SK-N-SH (cell line): ENCODE results near the gene TMEM168. TPM values are rescaled to one million over a fixed set of nuclear protein-coding genes. Genes with fewer than 3 reads are reported as not detected.

ENCODE experiments used
- CTCF ChIA-PET: fragments of 300-600, 350-600 bp; formaldehyde crosslinking; extraction: SDS; loops from one replicate; lab custom pipeline; 2021; lab: Yijun Ruan, JAX
- POLR2A ChIA-PET: fragments of 350-600 bp; sonication (Branson Sonifier 250); formaldehyde crosslinking; extraction: SDS; loops from one replicate; lab custom pipeline; 2020; ENCODE audit warnings: antibody characterized with exemption, inconsistent platforms; lab: Yijun Ruan, JAX
- DNase-seq: peaks from one replicate; pipeline ENCODE4 v3.0.0; 2012
- H2AFZ ChIP-seq: fragments of 200-600 bp; sonication (generic); 2 replicates; pipeline ENCODE4 v1.8.1; 2016; ENCODE audit warnings: antibody characterized with exemption, mild to moderate bottlenecking, low read depth
- H3F3A ChIP-seq: fragments of 200-600 bp; sonication (generic); replicated peaks from 2 replicates; pipeline ENCODE3; 2016; ENCODE audit warnings: antibody characterized with exemption, mild to moderate bottlenecking; ENCODE audit not compliant: insufficient read depth
- H3K27ac ChIP-seq, 2 experiments: fragments of 200-500 bp in 1 of 2; fragments of 200-600 bp in 1 of 2; sonication (Bioruptor generic) in 1 of 2; sonication (generic), shearing (Covaris generic) in 1 of 2; 2 replicates each; pipeline versions ENCODE4 v1.5.1 to v1.6.1; 2014 to 2016; ENCODE audit warnings: low read depth in 2 of 2, inconsistent platforms in 1 of 2, low read length in 1 of 2, mild to moderate bottlenecking in 1 of 2, mixed read lengths in 1 of 2
- H3K27me3 ChIP-seq: fragments of 200-600 bp; sonication (generic), shearing (Covaris generic); 2 replicates; pipeline ENCODE4 v1.6.1; 2016; ENCODE audit warnings: mixed run types; ENCODE audit not compliant: insufficient read depth
- H3K36me3 ChIP-seq, 2 experiments: fragments of 200-500 bp in 1 of 2; fragments of 200-600 bp in 1 of 2; sonication (Bioruptor generic) in 1 of 2; sonication (generic) in 1 of 2; replicated peaks in 1 of 2; 2 replicates each; pipeline versions ENCODE3 to v1.5.1; 2014 to 2016; ENCODE audit warnings: low read length in 1 of 2, mild to moderate bottlenecking in 1 of 2; ENCODE audit not compliant: insufficient read depth in 2 of 2, control insufficient read depth in 1 of 2
- H3K4me1 ChIP-seq, 2 experiments: fragments of 200-500 bp in 1 of 2; fragments of 200-600 bp in 1 of 2; sonication (Bioruptor generic) in 1 of 2; sonication (generic), shearing (Covaris generic) in 1 of 2; 2 replicates each; pipeline versions ENCODE4 v1.5.1 to v1.6.1; 2014 to 2016; ENCODE audit warnings: low read depth in 1 of 2, low read length in 1 of 2, mixed run types in 1 of 2; ENCODE audit not compliant: insufficient read depth in 2 of 2, control insufficient read depth in 1 of 2
- H3K4me2 ChIP-seq: fragments of 200-600 bp; sonication (generic), shearing (Covaris generic); 2 replicates; pipeline ENCODE4 v1.6.1; 2017; ENCODE audit warnings: mixed run types
- H3K4me3 ChIP-seq, 2 experiments: fragments of 200-500 bp in 1 of 2; fragments of 200-600 bp in 1 of 2; sonication (Bioruptor generic) in 1 of 2; sonication (generic), shearing (Covaris generic) in 1 of 2; 2 replicates each; pipeline versions ENCODE4 v1.5.1 to v1.8.1; 2014 to 2016; ENCODE audit warnings: low read depth in 2 of 2, inconsistent platforms in 1 of 2, low read length in 1 of 2, mild to moderate bottlenecking in 1 of 2, mixed read lengths in 1 of 2, moderate library complexity in 1 of 2
- H3K79me2 ChIP-seq: fragments of 200-600 bp; sonication (generic); 2 replicates; pipeline ENCODE4 v1.8.1; 2017; ENCODE audit warnings: mild to moderate bottlenecking; ENCODE audit not compliant: insufficient read depth
- H3K9ac ChIP-seq: fragments of 200-600 bp; sonication (generic); 2 replicates; pipeline ENCODE4 v1.6.1; 2017; ENCODE audit warnings: mixed run types
- H3K9me2 ChIP-seq: fragments of 200-600 bp; sonication (generic); 2 replicates; pipeline ENCODE4 v1.6.1; 2017; ENCODE audit warnings: mixed run types
- H3K9me3 ChIP-seq: fragments of 200-600 bp; sonication (generic); 2 replicates; pipeline ENCODE4 v1.6.1; 2017; ENCODE audit warnings: mixed run types, mild to moderate bottlenecking, moderate library complexity
- H4K20me1 ChIP-seq: fragments of 200-600 bp; sonication (generic); 2 replicates; pipeline ENCODE4 v1.6.1; 2017; ENCODE audit warnings: mild to moderate bottlenecking, mixed run types; ENCODE audit not compliant: insufficient read depth
- CHD2 ChIP-seq: fragments of 150-350 bp; IDR thresholded peaks from 2 replicates; pipeline ENCODE4 v1.6.1; 2018; ENCODE audit warnings: low read length; ENCODE audit not compliant: partially characterized antibody
- ELF1 ChIP-seq: IDR thresholded peaks from 2 replicates; pipeline ENCODE4 v1.4.0; 2012
- EZH2phosphoT487 ChIP-seq: fragments of 200-600 bp; sonication (generic); IDR thresholded peaks from 2 replicates; pipeline ENCODE4 v1.6.1; 2017; ENCODE audit warnings: low read depth, mixed run types, mild to moderate bottlenecking, antibody characterized with exemption, moderate library complexity, borderline replicate concordance
- FOSL2 ChIP-seq: IDR thresholded peaks from 2 replicates; pipeline ENCODE4 v1.4.0; 2012; ENCODE audit warnings: low read depth, mild to moderate bottlenecking, moderate library complexity, borderline replicate concordance
- FOXJ3 ChIP-seq: sonication (generic); formaldehyde crosslinking; IDR thresholded peaks from 2 replicates; pipeline ENCODE4 v1.5.1; 2020; ENCODE audit warnings: mild to moderate bottlenecking, missing genetic modification reagents
- MEF2A ChIP-seq: IDR thresholded peaks from 2 replicates; pipeline ENCODE4 v1.4.0; 2012; ENCODE audit warnings: low read depth, borderline replicate concordance
- PBX3 ChIP-seq: IDR thresholded peaks from 2 replicates; pipeline ENCODE4; 2012
- POLR2AphosphoS5 ChIP-seq: IDR thresholded peaks from 2 replicates; pipeline ENCODE4 v1.6.1; 2012; ENCODE audit warnings: low read depth, low read length
- RCOR1 ChIP-seq: fragments of 150-350 bp; IDR thresholded peaks from 2 replicates; pipeline ENCODE4 v1.6.1; 2017; ENCODE audit warnings: antibody characterized with exemption, low read length
- REST ChIP-seq: IDR thresholded peaks from 2 replicates; pipeline ENCODE4 v1.6.1; 2012; ENCODE audit warnings: mild to moderate bottlenecking, low read depth, low read length, moderate library complexity
- RXRA ChIP-seq: IDR thresholded peaks from 2 replicates; pipeline ENCODE4 v1.4.0; 2012; ENCODE audit warnings: low read depth, mild to moderate bottlenecking, borderline replicate concordance
- TAF1 ChIP-seq: IDR thresholded peaks from 2 replicates; pipeline ENCODE4 v1.6.1; 2012; ENCODE audit warnings: low read depth, mild to moderate bottlenecking, low read length, moderate library complexity, borderline replicate concordance
- USF1 ChIP-seq: IDR thresholded peaks from 2 replicates; pipeline ENCODE4 v1.4.0; 2012; ENCODE audit warnings: low read depth, borderline replicate concordance
- YY1 ChIP-seq: IDR thresholded peaks from 2 replicates; pipeline ENCODE4 v1.4.0; 2012; ENCODE audit warnings: low read depth, mild to moderate bottlenecking
- WGBS: methylation state at CpG from one replicate; pipeline ENCODE4 v1.1.6; 2017; ENCODE audit warnings: low lambda C conversion rate; 5-methylcytosine and 5-hydroxymethylcytosine counted together
- polyA plus RNA-seq, 3 experiments: library from polyadenylated mRNA; depleted of rRNA; stranded (reverse); fragments of >200 nt; gene quantifications; 2 replicates each; pipeline ENCODE4 v1.2.3, GENCODE V29; 2012

TMEM168 gene
- polyA plus RNA-seq, 1 of the 3 experiments (the other 2 are of a cell fraction), result 32.2 TPM

GRCh38 chr7:112777406-112777805, 12.8 kb downstream of the TMEM168 start:
- Histone ChIP-seq H3F3A (peaks cover 3% of the 10 kb centered on the region), H3K79me2 (peaks cover 20% of the 10 kb centered on the region; the same call in 1 of the 2 replicates), H3K4me3 (no peak overlapping the region), H3K4me1 (no peaks in the 10 kb centered on the region; a peak in 1 of 4 replicates), H3K36me3 (peaks cover 23 to 38% of the 10 kb centered on the region in 2 experiments), H3K4me2 (no peak overlapping the region), H4K20me1 (no peaks in the 10 kb centered on the region), H3K27ac (no peak overlapping the region), H3K9me3 (no peaks in the 10 kb centered on the region), H3K27me3 (no peaks in the 10 kb centered on the region), H3K9me2 (no peaks in the 10 kb centered on the region), H2AFZ (no peak overlapping the region), H3K9ac (no peak overlapping the region)
- POLR2A ChIA-PET, result no interaction called here
- DNase-seq, result no peak
- TF ChIP-seq PBX3 (no peak), YY1 (no peak), RCOR1 (no peak), USF1 (no peak), REST (no peak), MEF2A (no peak), EZH2phosphoT487 (no peak)
- CTCF ChIA-PET, result interaction anchor here (1.0 kb wide), 1 partner anchor 1014 kb away, joined by 3 read pairs; no protein-coding TSS in a partner anchor

- no peaks in the 10 kb centered on the region for H3F3A ChIP-seq
- H3K36me3 ChIP-seq, result peaks cover 31% of the 10 kb centered on the region in 2 experiments
- no peaks in the 10 kb centered on the region for H4K20me1 ChIP-seq
- H3K27me3 ChIP-seq, result no peaks in the 10 kb centered on the region
- no peak overlapping the region for H2AFZ ChIP-seq
- no peak for DNase-seq
- no peak overlapping the region for H3K4me3 ChIP-seq
- ChIA-PET CTCF (interaction anchor here (0.6 to 1.5 kb wide), 2 partner anchors 18 to 1182 kb away, joined by 3 to 4 read pairs; partner anchors contain the start of gene TMEM168), POLR2A (no interaction called here)
- H3K27ac ChIP-seq, result no peak overlapping the region
- H3K4me2 ChIP-seq, result no peak overlapping the region
- no peak overlapping the region for H3K9ac ChIP-seq
- no peaks in the 10 kb centered on the region for H3K79me2 ChIP-seq
- H3K4me1 ChIP-seq, result peaks cover 0 to 11% of the 10 kb centered on the region in 2 experiments; a peak in 2 of 4 replicates
- H3K9me2 ChIP-seq, result no peaks in the 10 kb centered on the region
- 11% methylated on average over 1 of the region's 1 CpG for WGBS
- H3K9me3 ChIP-seq, result no peaks in the 10 kb centered on the region; the same call in 1 of the 2 replicates
- no peak for TF ChIP-seq YY1
- TF ChIP-seq TAF1, result no peak
- no peak for TF ChIP-seq POLR2AphosphoS5
- no peak for TF ChIP-seq USF1
- TF ChIP-seq RXRA, result no peak
- TF ChIP-seq REST, result no peak
- no peak for TF ChIP-seq FOSL2
- no peak for TF ChIP-seq FOXJ3 (CRISPR knock-in tag)
- TF ChIP-seq ELF1, result no peak
- no peak for TF ChIP-seq CHD2
These were observed 19.0 kb downstream of the TMEM168 start for GRCh38 chr7:112771166-112771565.
